HEK293 (cell line): ENCODE data around the gene ELF3.

Experiments used
- CTCF ChIA-PET: fragments of 350-600 bp; formaldehyde crosslinking; extraction: SDS; loops from one replicate; lab custom pipeline; 2021; ENCODE audit warnings: antibody characterized with exemption; lab: Yijun Ruan, JAX
- POLR2A ChIA-PET: fragments of 300-600 bp; formaldehyde crosslinking; extraction: SDS; loops from one replicate; lab custom pipeline; 2020; ENCODE audit warnings: antibody characterized with exemption, inconsistent platforms; lab: Yijun Ruan, JAX
- H3K27ac ChIP-seq: fragments of 200-500 bp; sonication (Bioruptor generic); 2 replicates; pipeline ENCODE4 v1.5.1; 2014; ENCODE audit warnings: low read depth, low read length, control low read depth, inconsistent platforms; ENCODE audit errors: extremely low read depth
- H3K36me3 ChIP-seq, 2 experiments: fragments of 200-500 bp in 1 of 2; sonication (Bioruptor generic) in 1 of 2; 1 replicate in 1 of 2; 2 replicates in 1 of 2; pipeline ENCODE4 v1.5.1; 2014 to 2017; ENCODE audit warnings: inconsistent platforms in 2 of 2, low read length in 2 of 2; ENCODE audit not compliant: control insufficient read depth in 2 of 2, insufficient read depth in 1 of 2
- H3K4me1 ChIP-seq: fragments of 200-500 bp; sonication (Bioruptor generic); 2 replicates; pipeline ENCODE4 v1.5.1; 2014; ENCODE audit warnings: mild to moderate bottlenecking, low read length, inconsistent platforms; ENCODE audit not compliant: control insufficient read depth, insufficient read depth
- H3K4me3 ChIP-seq: 2 replicates; pipeline ENCODE4 v1.5.1; 2011; ENCODE audit warnings: low read depth, mild to moderate bottlenecking, control low read depth, low read length, moderate library complexity
- H3K9me3 ChIP-seq: fragments of 200-500 bp; sonication (Bioruptor generic); 2 replicates; pipeline ENCODE4 v1.5.1; 2014; ENCODE audit warnings: low read depth, low read length, inconsistent platforms; ENCODE audit not compliant: control insufficient read depth, insufficient read depth
- BCL11A ChIP-seq: fragments of 450-650 bp; formaldehyde crosslinking; IDR thresholded peaks from 2 replicates; pipeline ENCODE4 v1.5.1; 2016; ENCODE audit warnings: low read depth, missing biosample characterization, missing genetic modification characterization
- EGR2 ChIP-seq: fragments of 450-650 bp; formaldehyde crosslinking; IDR thresholded peaks from 2 replicates; pipeline ENCODE4 v1.5.1; 2016; ENCODE audit warnings: low read depth, missing biosample characterization, missing genetic modification characterization
- KLF1 ChIP-seq: fragments of 450-650 bp; formaldehyde crosslinking; IDR thresholded peaks from 2 replicates; pipeline ENCODE4 v1.5.1; 2016; ENCODE audit warnings: missing biosample characterization, missing genetic modification characterization
- KLF17 ChIP-seq: fragments of 450-650 bp; formaldehyde crosslinking; IDR thresholded peaks from 2 replicates; pipeline ENCODE4 v1.5.1; 2016; ENCODE audit warnings: missing biosample characterization, missing genetic modification characterization
- KLF7 ChIP-seq: fragments of 450-650 bp; formaldehyde crosslinking; IDR thresholded peaks from 2 replicates; pipeline ENCODE4 v1.5.1; 2016; ENCODE audit warnings: missing biosample characterization, missing genetic modification characterization, borderline replicate concordance
- KLF8 ChIP-seq: fragments of 450-650 bp; formaldehyde crosslinking; IDR thresholded peaks from 2 replicates; pipeline ENCODE4 v1.5.1; 2016; ENCODE audit warnings: missing biosample characterization, missing genetic modification characterization
- KLF9 ChIP-seq: fragments of 450-650 bp; formaldehyde crosslinking; IDR thresholded peaks from 2 replicates; pipeline ENCODE4 v1.5.1; 2016; ENCODE audit warnings: missing biosample characterization, missing genetic modification characterization, low read depth
- PRDM10 ChIP-seq: fragments of 450-650 bp; formaldehyde crosslinking; IDR thresholded peaks from 2 replicates; pipeline ENCODE4 v1.5.1; 2016; ENCODE audit warnings: missing biosample characterization, missing genetic modification characterization
- ZBTB26 ChIP-seq: fragments of 450-650 bp; formaldehyde crosslinking; optimal IDR thresholded peaks from 2 replicates; pipeline ENCODE3; 2016; ENCODE audit warnings: missing biosample characterization, mild to moderate bottlenecking, missing genetic modification characterization
- ZBTB8A ChIP-seq: fragments of 450-650 bp; formaldehyde crosslinking; IDR thresholded peaks from 2 replicates; pipeline ENCODE4 v1.5.1; 2016; ENCODE audit warnings: missing biosample characterization, missing genetic modification characterization
- ZEB2 ChIP-seq: fragments of 450-650 bp; formaldehyde crosslinking; IDR thresholded peaks from 2 replicates; pipeline ENCODE4 v1.5.1; 2016; ENCODE audit warnings: missing biosample characterization, missing genetic modification characterization
- ZNF146 ChIP-seq: fragments of 450-650 bp; formaldehyde crosslinking; IDR thresholded peaks from 2 replicates; pipeline ENCODE4 v1.5.1; 2016; ENCODE audit warnings: missing biosample characterization, missing genetic modification characterization
- ZNF223 ChIP-seq: fragments of 450-650 bp; formaldehyde crosslinking; IDR thresholded peaks from 2 replicates; pipeline ENCODE4 v1.5.1; 2016; ENCODE audit warnings: missing biosample characterization, missing genetic modification characterization
- ZNF248 ChIP-seq: fragments of 450-650 bp; formaldehyde crosslinking; IDR thresholded peaks from 2 replicates; pipeline ENCODE4 v1.5.1; 2017; ENCODE audit warnings: missing biosample characterization, missing genetic modification characterization
- ZNF362 ChIP-seq: fragments of 450-650 bp; formaldehyde crosslinking; IDR thresholded peaks from 2 replicates; pipeline ENCODE4 v1.5.1; 2016; ENCODE audit warnings: missing biosample characterization, missing genetic modification characterization
- ZNF518A ChIP-seq: fragments of 450-650 bp; formaldehyde crosslinking; conservative IDR thresholded peaks from 2 replicates; pipeline ENCODE4 v1.5.1; 2016; ENCODE audit warnings: low read depth, missing biosample characterization, missing genetic modification characterization
- ZNF654 ChIP-seq: fragments of 450-650 bp; formaldehyde crosslinking; IDR thresholded peaks from 2 replicates; pipeline ENCODE4 v1.5.1; 2016; ENCODE audit warnings: low read depth, missing biosample characterization, missing genetic modification characterization
- ZSCAN23 ChIP-seq: fragments of 450-650 bp; formaldehyde crosslinking; IDR thresholded peaks from 2 replicates; pipeline ENCODE4 v1.5.1; 2016; ENCODE audit warnings: missing biosample characterization, missing genetic modification characterization
- TF ChIP-seq, protein P1 (sequence below): fragments of 450-650 bp; formaldehyde crosslinking; IDR thresholded peaks from 2 replicates; pipeline ENCODE4 v1.5.1; 2016; ENCODE audit warnings: missing biosample characterization, missing genetic modification characterization

ELF3 gene

DNA sequence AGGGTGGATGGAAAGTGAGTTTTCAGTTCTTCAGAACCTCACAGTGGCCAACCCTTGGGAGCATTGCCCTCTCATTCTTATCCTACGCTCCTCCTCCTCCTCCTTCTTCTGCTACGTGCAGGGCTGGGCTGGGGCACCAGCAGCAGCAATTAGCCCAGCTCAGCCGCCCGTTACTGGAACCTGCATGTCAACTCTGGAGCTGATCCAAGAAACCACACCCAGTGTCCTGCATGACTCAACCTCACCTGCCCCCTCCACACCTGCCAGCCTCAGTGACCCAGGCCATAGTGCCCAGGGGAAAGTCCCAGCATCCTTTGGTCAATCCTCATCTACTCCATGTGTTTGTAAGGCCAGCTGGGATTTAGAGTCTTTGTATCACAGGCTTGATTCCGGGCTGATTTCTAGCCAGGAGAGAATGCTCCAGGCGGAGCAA lies 12.6 kb downstream of the ELF3 start:
- ChIA-PET POLR2A (interaction anchor here (1.9 to 3.4 kb wide), 2 partner anchors 12 to 23 kb away, joined by 13 to 15 read pairs; no protein-coding TSS in a partner anchor), CTCF (interaction anchor here (0.5 to 3.4 kb wide), 6 partner anchors 13 to 128 kb away, joined by 3 to 16 read pairs (median 4); partner anchors contain the start of gene ELF3)
- no peak overlapping the region for H3K4me3 ChIP-seq
- H3K36me3 ChIP-seq, result no peaks in the 10 kb centered on the region
- no peaks in the 10 kb centered on the region for H3K9me3 ChIP-seq
- peak; percentile 59; the same call in 1 of the 2 replicates for TF ChIP-seq KLF7
- peak; percentile 12 for TF ChIP-seq ZBTB26
- TF ChIP-seq, protein P1, sequence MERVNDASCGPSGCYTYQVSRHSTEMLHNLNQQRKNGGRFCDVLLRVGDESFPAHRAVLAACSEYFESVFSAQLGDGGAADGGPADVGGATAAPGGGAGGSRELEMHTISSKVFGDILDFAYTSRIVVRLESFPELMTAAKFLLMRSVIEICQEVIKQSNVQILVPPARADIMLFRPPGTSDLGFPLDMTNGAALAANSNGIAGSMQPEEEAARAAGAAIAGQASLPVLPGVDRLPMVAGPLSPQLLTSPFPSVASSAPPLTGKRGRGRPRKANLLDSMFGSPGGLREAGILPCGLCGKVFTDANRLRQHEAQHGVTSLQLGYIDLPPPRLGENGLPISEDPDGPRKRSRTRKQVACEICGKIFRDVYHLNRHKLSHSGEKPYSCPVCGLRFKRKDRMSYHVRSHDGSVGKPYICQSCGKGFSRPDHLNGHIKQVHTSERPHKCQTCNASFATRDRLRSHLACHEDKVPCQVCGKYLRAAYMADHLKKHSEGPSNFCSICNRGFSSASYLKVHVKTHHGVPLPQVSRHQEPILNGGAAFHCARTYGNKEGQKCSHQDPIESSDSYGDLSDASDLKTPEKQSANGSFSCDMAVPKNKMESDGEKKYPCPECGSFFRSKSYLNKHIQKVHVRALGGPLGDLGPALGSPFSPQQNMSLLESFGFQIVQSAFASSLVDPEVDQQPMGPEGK, result peak; percentile 46; the same call in 1 of the 2 replicates
- peak; percentile 80 for TF ChIP-seq KLF17 (tag by site-specific recombination)
- peak; percentile 21; the same call in 1 of the 2 replicates for TF ChIP-seq KLF9
- no peak for TF ChIP-seq PRDM10 (tag by site-specific recombination)
- TF ChIP-seq EGR2 (tag by site-specific recombination), result 0 out of 2 replicates have a peak, but pooled peaks have one; percentile 13
- 0 out of 2 replicates have a peak, but pooled peaks have one; percentile 36 for TF ChIP-seq KLF8 (tag by site-specific recombination)
- no peak for TF ChIP-seq ZNF223 (tag by site-specific recombination)
- TF ChIP-seq ZBTB8A (tag by site-specific recombination), result peak; percentile 66; the same call in 1 of the 2 replicates
- no peak for TF ChIP-seq ZNF248
- TF ChIP-seq KLF1, result peak; percentile 91
- H3K27ac ChIP-seq, result no peak overlapping the region
- peaks cover 15% of the 10 kb centered on the region for H3K4me1 ChIP-seq

- no peak overlapping the region for H3K4me3 ChIP-seq
- CTCF ChIA-PET, result interaction anchor here (0.6 kb wide), 1 partner anchor 16 kb away, joined by 5 read pairs; no protein-coding TSS in a partner anchor
- H3K9me3 ChIP-seq, result no peaks in the 10 kb centered on the region
- H3K36me3 ChIP-seq, result no peaks in the 10 kb centered on the region
- no peaks in the 10 kb centered on the region for H3K4me1 ChIP-seq
- POLR2A ChIA-PET, result interaction anchor here (1.3 kb wide), 1 partner anchor 10 kb away, joined by 3 read pairs; no protein-coding TSS in a partner anchor
- no peak overlapping the region for H3K27ac ChIP-seq
- peak; percentile 92 for TF ChIP-seq ZNF146 (tag by site-specific recombination)
- 0 out of 2 replicates have a peak, but pooled peaks have one; percentile 40 for TF ChIP-seq ZSCAN23 (tag by site-specific recombination)
- peak; percentile 85 for TF ChIP-seq ZNF362 (tag by site-specific recombination)
- TF ChIP-seq BCL11A (tag by site-specific recombination), result peak; percentile 48; the same call in 1 of the 2 replicates
- peak; percentile 68; the same call in 1 of the 2 replicates for TF ChIP-seq ZEB2 (tag by site-specific recombination)
- TF ChIP-seq ZNF518A (tag by site-specific recombination), result no peak
- 0 out of 2 replicates have a peak, but pooled peaks have one; percentile 1 for TF ChIP-seq ZNF654 (tag by site-specific recombination)
Measured at GRCh38 chr1:202029171-202029665, 18.8 kb downstream of the ELF3 start.
